GM04504 (cell line): ENCODE results near the gene LSAMP.
"Not testable (repeated sequence)": the region's sequence is repeated elsewhere in the genome, so short reads cannot be mapped to it uniquely, and the experiment has no call there.

Experiments
- DNase-seq: peaks from one replicate; pipeline ENCODE4 v3.0.0-alpha.2; 2012; ENCODE audit warnings: low read depth

Gene LSAMP

DNA sequence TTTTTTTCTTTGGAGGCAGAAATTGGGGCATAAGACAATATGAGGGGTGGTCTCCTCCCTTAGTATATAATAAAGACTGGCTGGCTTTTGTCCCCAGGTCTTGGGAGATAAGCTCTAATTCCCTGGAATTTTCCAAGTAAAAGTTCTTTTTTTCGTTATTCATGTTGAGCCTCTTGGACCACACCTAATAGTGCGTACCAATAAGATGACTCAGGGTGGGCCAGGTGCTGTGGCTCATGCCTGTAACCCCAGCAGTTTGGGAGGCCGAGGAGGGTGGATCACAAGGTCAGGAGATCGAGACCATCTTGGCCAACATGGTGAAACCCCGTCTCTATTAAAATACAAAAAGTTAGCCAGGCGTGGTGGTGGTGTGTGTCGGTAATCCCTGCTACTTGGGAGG lies 645.2 kb downstream of the LSAMP start:
- not testable (repeated sequence) for DNase-seq

DNA sequence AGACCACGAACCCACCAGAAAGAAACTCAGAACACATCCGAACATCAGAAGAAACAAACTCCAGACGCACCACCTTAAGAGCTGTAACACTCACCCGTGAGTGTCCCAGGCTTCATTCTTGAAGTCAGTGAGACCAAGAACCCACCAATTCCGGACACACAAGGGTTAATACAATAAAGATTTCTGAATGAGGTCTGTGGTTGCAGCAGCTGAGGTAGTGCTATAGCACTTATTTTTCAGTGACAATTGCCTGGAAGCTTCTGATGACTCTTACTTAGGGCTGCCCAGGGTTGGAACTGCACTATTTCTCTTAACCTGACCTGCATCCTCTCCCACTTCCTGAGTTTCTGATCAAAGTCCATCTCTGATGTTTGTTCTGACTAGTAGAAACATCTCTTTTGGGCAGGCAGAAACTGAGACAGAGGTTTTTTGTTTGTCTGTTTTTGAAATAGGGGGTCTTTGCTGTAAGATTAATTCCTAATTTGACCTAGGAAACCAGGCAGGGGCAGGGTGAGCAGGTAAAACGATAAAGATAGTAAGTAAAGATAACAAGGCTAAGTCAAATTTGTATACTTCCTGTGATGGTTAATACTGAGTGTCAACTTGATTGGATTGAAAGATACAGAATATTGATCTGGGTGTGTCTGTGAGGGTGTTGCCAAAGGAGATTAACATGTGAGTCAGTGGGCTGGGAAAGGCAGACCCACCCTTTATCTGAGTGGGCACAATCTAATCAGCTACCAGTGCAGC lies 652.9 kb downstream of the LSAMP start:
- DNase-seq = no peak

DNA sequence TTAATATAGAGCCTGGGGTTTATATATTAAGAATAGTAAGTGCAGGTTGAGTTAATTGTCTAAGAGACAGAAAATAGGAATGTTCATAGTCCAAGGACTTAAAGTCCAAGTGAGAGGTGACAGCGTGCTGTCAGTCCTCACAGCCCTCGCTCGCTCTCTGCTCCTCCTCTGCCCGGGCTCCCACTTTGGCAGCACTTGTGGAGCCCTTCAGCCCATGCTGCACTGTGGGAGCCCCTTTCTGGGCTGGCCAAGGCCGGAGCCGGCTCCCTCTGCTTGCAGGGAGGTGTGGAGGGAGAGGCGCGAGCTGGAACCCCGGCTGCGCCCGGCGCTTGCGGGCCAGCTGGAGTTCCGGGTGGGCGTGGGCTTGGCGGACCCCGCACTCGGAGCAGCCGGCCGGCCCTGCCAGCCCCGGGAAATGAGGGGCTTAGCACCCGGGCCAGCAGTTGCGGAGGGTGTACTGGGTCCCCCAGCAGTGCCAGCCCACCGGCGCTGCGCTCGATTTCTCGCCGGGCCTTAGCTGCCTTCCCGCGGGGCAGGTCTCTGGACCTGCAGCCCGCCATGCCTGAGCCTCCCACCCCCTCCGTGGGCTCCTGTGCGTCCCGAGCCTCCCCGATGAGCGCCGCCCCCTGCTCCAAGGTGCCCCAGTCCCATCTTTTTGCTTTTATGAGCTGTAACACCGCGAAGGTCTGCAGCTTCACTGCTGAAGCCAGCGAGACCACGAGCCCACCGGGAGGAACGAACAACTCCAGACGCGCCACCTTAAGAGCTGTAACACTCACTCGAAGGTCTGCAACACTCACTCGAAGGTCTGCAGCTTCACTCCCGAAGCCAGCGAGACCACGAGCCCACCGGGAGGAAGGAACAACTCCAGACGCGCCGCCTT lies 653.8 kb downstream of the LSAMP start:
- DNase-seq = not testable (repeated sequence)

DNA sequence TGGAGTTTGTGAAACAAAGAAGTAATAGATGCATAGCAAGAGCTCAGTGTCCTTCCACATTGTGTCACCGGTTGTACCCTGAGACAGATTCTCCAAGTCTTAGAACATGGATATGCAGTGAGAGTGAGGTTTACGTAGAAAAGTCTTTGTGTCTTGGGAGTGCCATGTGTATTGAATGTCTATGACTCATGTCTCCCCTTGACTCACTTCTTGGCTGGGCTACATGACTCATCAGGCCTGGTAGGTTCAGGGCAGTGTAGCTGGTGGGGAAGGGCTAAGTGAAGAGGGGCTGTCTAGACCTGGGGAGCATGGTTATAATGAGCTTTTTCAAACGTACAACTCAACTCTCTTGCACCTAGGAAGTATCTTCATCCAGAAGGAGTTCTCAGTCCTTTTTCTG lies 654.5 kb downstream of the LSAMP start:
- DNase-seq = peak; percentile 77

DNA sequence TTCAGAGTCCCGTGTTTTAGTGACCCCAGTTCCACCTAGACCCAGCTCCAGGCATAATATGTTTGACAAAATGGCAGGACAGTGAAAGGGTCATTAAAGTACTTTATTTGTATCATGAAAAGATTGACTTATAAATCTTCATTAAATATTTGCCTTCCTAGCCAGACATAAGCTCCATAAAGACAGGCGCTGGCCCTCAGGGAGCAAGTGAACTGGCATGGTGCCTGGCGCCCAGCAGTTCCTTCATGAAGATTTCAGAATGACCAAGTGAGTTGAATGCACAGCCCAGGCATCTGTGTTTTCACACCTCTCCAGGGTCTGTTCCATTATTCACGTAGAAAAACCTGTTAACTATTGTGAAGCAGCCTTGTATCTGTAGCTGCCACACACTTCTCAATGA lies 655.8 kb downstream of the LSAMP start:
- no peak for DNase-seq

DNA sequence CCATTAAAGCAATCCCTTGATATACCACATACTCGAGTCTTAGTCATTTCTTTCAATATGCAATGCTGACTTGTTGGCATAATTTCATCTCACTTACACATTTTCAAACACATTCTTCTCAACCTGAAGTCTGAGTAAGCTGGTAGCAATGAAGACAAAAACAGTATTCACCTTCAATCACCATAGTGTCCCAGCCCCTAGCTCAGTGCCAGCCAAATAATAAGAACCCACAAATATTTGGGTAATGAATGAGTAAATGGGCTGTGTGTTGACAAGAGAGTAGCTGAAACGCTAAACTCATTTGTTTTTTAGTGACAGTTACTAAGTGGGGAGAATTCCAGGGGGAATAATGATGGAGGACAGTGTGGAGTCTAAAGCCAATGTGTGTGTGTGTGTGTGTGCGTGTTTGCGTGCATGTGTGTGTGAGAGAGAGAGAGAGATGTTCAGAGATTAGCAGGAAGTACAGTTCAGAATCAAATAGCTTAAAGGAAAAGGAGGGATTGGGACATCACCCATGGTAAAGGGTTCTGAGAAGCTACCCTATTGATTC lies 656.3 kb downstream of the LSAMP start:
- DNase-seq = peak; percentile 81

DNA sequence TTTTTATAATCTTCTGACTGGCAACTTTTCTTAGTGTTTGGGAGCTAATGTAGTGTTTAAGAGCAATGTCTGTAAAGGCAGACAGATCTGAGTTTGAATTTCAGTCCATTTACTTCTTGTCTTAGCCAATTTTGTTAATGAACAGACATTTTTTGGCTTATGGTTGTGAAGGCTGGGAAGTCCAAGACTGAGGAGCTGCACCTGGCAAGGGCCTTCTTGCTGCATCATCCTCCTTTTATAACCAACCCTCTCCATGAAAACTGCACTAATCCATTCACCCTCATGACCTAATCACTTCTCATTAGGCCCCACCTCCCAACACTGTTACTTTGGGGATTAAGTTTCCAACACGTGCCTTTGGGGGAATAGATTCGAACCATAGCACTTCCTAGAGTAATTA lies 657.5 kb downstream of the LSAMP start:
- DNase-seq = no peak

DNA sequence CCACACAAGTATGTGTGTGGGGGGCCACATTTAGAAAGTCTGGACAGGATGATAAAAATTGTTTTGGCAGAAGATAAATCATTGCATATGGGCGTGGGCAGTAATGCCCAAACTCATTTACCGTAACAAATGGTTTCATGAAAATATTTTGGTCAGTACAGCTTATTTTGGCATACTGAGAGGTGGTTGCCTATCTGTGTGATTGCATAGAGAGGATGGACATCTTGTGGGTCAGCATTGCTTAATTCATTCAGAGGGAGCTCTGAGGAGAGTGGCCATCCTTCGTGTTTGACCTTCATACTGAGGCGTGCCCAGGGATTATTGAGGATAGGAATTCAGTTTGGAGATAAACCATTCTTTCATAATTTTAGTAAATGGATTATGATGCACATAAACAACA lies 659.5 kb downstream of the LSAMP start:
- no peak for DNase-seq

DNA sequence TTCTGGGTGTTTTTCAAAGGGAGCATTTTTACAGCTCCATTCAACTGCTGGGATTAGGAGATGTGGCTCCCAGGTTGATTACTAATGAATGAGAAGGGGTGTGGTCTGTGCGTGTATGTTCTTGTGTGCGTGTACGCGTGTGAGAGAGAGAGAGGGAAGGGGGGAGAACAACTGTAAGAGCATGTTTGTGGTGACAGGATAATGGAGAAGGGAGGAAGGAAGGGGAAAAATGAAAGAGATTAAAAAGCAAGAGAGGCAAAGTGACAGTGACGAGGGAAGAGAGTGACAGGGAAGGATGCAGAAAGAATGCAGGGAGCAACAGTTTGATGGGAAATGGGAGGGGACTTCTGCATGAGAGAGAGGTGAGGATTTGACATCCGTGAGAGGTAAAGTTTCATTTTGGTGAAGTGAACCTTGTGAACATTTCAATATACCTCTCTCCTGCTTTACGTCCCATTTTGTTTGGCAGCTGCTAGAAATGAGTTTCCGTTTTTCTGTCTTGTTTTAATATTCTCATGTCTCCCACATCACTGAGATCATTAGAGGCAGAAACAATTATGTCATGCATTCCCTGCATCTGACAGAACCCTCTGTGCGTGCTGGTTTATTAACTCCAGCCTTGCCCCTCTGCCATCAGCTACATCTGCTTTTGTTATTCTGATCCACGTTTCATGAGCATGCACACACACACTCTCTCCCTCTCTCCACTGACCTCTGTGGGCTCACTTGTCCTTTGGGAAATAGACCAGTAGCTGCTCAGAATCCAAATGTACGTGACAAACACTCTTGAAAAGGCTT lies 660.3 kb downstream of the LSAMP start:
- peak; percentile 89 for DNase-seq

DNA sequence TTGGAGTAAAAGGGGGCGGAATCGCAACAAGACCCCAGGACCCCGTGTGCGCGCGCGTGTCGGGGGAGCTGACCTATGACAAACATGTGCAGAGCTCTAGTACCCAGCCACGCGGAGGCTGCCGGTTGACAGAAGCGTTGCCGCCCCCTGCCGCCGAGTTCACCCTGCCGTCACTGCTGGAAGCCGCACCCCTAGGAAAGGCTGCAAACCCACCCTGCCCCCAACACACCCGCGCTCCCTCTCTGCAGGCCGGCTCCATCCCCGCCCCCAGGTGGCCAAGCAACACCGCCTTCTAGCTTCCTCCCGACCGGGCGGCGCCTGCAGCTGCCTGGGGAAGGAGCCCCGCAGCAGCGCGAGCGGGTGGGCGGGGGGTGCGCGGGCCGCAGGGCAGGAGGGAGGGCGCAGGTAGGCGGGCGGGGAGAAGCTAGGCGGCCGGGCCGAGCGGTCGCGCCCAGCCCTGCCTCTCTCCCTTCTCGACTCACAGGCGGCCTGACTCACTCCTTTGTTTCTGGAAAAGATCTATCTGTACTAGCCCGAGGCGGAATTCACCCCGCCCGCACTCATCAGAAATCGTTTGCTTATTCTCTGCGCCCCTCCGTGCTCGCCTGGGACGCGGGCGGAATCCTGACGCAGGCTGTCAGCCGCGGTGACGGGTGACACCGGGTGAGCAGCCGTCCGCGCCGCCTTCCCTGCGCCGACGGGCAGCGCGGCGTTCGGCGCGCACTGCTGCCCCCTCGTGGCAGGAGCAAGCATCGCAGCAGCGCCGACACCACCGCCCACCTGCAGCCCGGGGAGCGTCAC lies 661.1 kb downstream of the LSAMP start:
- peak; percentile 77 for DNase-seq

DNA sequence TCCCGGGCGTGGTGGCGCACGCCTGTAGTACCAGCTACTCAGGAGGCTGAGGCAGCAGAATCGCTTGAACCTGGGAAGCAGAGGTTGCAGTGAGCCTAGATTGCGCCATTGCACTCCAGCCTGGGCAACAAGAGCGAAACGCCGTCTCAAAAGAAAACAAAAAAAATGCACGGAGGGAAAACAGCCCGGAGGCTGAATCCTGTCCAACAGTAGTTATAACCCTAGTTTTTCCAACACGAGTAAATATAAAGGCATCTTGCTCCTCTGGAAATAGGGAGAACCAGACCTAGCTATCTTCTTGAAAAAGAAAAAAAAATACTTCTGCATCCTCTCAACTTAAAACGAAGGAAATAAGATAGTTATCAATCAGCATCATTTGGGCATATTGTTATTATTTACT lies 661.9 kb downstream of the LSAMP start:
- not testable (repeated sequence) for DNase-seq

DNA sequence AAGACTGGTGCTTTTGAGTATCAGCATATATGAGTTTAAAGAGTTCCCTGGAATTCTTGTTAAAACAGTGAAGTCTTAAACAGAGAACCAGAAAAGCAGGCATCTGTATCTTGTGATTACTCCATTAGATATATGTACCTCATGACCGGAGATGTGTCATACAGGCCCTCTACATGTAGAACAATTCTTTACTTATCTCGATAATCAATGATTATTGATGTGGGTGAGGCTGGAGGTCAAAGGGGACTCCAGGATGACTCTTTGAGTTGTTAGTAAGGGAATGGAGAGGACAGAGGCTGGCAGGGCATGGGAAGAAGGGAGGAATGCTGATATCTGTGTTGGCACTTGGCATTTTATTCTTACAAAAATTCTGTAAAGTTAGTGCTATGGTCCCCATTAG lies 666.3 kb downstream of the LSAMP start:
- DNase-seq = no peak

DNA sequence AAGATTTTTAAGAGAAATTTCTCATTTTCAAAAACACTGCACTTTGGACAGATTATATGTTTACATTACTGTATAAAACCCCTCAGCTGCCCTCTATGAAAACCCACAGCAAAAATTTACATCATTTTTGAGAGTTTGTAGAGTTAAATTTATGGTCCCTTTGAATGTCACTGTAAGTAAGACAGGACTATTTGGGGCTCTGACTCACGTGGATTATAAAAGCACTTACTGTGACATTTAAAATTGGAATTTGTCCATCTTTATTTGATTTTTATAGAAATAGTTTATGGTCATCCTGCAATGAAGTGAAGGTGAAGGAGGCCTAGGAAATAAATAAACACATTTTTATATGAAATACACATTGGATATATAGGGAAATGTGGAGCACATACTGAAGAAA lies 672.3 kb downstream of the LSAMP start:
- DNase-seq = no peak

DNA sequence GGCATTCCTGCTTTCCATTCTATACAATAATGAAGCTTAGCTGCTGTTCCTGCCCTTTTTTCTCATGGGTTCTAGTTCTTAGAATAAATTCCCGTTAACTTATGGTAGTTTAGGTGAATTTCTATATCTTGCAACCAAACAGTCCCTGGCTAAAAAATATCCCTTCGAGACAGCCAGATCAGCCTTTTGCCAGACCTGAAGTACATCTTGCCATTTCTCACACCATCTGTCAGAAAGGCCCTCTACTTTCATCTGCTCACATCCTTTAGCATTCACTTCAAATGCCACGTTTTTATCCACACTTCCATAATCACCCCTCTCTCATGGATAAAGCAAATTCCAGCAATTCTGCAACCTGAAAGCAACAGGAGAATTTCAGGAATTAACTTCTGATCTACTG lies 676.6 kb downstream of the LSAMP start:
- no peak for DNase-seq

DNA sequence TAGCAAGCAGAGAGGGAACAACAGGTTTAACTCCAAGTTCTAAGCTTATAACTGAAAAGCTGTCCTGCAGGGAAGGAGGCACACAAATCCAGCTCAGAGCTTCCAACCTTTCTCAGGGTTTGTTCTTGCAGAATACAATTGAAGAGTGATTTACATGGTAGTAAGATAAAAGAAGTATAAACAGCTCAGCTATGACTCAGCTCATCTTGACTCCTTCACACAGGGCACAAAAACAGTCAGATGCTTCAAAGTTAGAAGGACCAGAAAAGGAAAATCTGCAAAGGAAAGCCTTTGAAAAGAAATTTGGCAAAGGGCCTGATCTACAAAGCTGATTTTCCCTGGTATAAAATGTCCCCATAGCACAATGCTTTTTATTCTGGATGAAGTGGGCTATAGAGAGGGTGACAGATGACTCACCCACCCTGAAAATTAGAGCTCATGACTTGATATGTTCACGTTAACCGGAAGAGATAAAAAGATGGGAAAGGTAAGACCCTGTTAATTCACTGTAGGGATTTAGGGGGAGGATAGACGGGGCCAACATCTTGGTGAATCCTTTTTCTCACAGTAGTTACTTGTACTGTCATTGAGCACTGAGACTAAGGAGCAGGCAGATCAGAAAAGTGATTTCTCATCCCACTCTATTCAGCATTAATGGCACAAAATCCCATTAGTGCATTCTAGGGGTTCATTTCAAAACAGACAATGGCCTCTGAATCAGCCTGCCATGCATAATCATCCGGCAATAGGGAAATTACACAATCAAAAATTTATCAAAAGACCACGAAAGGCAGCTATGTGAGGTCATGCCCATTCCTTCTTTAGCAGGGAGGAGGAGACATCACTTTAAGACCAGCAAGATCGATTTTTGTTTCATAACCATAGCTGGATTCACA lies 678.5 kb downstream of the LSAMP start:
- no peak for DNase-seq

DNA sequence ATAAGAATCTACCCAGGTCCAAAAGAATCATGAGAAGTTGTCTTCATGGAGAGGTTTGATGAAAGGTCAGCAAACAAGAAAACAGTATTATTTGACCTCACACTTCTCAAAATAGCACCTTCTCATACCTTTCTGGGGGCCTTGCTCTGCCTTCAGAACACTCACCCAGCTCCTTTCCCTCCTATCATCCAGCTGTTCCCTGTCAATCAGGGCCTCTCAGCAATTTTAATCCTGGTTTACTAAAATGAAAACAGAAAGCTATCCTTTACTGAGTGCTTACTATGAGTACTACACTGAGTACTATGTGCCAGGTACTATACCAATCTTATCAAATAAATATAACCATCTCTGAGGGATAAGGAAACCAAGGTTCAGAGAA lies 683.4 kb downstream of the LSAMP start:
- no peak for DNase-seq

DNA sequence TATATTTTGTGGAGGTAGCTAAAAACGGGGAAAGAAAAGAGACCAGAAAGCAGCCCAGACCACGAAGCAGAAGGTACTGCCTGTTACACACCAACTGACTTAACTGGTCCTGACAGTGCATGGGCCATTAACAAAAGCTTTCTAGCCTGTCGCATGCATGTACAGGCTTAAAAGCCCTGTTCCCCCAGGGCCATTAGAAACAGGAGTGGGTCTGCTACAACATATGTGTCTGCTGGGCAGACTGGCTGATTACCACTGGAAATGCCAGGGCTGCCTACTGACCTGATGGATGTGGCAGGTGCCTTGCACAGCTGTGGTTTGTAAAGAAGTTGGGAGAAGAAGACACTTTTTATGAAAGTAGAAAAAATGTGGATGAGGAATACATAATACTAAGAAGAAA lies 684.6 kb downstream of the LSAMP start:
- DNase-seq = no peak

DNA sequence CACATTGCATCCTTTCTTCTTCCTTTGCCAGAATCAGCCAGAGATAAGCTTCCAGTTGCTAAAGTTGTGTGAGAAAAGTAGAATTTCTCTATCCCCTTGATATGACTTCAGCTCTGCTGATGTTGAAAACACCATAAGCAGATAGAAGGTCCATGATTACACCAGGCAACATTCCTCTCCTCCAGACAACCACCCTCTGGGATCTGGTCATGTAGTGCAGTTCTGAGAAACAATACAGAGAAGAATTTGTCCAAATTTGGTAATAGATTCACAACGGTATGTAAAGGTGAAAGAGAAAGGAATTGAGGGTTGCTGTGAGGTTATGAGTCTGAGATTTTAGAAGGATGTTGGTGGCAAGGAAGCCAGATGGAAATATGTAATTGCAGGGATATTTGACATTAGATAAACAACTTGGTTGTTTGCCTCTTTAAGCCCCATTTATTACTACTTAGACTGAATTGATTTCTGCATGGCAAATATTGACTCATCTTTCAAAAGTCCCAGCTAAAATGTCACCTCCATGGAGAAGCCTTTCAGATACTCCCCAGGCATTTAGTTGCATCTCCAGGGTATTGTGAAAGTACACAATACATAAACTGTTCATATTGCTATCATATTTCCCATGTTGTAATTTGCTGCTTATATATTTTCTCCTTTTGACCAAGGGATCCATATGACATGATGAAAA lies 687.1 kb downstream of the LSAMP start:
- DNase-seq = no peak

DNA sequence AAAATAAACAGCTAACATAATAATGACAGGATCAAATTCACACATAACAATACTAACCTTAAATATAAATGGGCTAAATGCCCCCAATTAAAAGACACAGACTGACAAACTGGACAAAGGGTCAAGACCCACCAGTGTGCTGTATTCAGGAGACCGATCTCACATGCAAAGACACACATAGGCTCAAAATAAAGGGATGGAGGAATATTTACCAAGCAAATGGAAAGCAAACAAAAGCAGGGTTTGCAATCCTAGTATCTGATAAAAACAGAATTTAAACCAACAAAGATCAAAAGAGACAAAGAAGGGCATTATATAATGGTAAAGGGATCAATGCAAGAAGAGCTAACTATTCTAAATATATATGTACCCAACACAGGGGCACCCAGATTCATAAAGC lies 692.3 kb downstream of the LSAMP start:
- not testable (repeated sequence) for DNase-seq
